NCI-H187 treated with DMSO at 0.1 percent for 48 hours (cell line): ENCODE measurements around the gene CWC27.
A peak's percentile ranks its signal among the peaks of the same experiment; 100 is the strongest.

Source experiments
- DNase-seq: peaks from one replicate; lab custom pipeline; 2025; lab: John Stamatoyannopoulos, UW

CWC27 gene, protein sequence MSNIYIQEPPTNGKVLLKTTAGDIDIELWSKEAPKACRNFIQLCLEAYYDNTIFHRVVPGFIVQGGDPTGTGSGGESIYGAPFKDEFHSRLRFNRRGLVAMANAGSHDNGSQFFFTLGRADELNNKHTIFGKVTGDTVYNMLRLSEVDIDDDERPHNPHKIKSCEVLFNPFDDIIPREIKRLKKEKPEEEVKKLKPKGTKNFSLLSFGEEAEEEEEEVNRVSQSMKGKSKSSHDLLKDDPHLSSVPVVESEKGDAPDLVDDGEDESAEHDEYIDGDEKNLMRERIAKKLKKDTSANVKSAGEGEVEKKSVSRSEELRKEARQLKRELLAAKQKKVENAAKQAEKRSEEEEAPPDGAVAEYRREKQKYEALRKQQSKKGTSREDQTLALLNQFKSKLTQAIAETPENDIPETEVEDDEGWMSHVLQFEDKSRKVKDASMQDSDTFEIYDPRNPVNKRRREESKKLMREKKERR

DNA sequence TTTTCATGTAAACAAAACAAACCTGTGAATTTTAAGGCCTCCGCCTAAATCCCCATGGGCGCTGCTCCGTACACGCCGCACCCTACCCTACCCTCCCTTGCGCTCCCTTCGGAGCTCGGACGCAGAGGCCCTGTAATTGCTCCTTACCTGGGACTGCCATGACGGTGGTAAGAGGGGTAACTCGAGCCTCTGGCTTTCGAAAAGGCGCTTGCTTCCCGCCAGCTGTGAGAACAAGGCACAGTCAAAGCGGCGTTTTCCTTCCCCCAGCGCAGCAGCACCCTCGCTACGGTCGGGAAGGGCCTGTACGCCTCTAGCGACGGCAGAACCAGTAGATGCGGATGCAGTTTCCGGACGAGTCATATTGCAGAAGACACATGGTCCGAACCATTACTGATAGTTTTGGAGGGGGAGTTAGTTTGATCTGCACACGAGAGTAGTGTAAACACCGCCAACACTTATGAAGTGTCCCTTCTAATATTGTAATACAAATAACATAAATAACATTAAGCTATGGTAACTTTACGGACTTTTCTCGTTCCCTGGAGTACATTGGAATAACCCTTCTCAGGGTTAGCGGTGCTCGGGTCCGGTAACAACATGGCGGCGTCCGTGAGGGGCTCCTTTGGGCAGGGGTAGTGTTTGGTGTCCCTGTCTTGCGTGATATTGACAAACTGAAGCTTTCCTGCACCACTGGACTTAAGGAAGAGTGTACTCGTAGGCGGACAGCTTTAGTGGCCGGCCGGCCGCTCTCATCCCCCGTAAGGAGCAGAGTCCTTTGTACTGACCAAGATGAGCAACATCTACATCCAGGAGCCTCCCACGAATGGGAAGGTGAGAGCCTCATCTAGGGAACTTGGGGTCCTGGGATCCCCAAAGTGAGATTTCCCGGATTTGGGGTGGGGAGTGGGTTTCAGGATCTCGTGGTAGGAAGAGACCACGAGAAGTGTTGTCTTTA lies at the start of gene CWC27, which contains the start of gene SREK1IP1:
CWC27 (plus strand) TSS at position 573 of the 955 bp plus-strand sequence; CDS start at position 790, 217 bp downstream.
SREK1IP1 (minus strand) TSS at position 334 of the 955 bp plus-strand sequence; CDS start at position 160, 174 bp downstream.
- peak; percentile 81 for DNase-seq

DNA sequence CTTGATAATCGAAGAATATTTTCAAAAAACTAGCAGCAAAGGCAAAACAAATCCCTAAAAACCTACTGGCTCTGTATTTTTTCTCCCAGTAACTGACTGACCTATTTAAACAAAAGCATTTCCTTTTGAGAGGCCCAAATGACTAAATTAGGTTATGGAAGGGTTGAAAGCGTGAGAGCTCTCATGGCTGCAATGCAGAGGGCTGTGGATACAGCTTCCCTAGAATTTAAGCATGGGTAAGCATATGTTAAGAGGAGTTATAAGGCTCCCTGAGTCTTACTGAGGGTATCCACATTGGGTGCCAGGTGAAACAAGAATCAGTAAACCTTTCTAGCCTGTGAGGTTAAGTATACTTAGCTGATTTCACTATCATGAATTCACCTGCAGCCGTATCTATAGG lies 46.1 kb upstream of the CWC27 start:
- DNase-seq = no peak

DNA sequence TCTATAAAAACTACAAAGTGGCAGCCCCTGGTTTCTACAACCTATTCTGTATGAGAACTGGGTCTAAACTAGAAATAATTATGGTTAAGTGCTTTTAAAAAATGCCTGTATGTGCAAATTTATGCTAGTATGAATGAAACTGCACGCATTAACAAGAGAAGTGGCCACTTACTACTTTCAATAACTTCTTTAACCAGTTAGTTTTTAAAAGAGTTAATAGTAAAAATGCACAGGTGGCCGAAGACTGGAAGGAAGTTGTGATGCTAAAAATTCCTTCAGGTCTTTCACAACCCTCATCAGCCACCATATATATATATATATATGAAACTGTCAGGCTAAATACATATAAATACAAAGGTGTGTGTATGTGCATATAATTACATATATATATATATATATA lies 41.6 kb upstream of the CWC27 start:
- no peak for DNase-seq

DNA sequence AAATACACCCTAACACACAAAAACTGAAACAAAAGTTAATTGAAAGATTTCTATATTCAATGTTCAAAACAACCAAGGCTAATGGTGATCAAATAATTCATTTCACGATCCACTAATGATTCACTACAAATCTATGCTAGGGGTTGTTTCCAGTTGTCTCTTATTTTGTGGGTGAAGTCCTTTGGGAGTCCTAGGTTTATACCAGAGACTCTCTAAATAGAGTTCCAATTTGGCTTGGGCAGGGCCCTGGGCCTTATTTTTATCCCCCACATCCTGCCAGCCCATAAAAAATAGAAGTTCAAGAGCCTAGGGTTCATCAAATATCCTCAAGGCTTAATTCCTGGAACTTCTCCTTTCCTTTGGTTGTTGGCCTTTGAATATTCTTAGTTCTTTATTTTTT lies 26.3 kb upstream of the CWC27 start:
- no peak for DNase-seq

DNA sequence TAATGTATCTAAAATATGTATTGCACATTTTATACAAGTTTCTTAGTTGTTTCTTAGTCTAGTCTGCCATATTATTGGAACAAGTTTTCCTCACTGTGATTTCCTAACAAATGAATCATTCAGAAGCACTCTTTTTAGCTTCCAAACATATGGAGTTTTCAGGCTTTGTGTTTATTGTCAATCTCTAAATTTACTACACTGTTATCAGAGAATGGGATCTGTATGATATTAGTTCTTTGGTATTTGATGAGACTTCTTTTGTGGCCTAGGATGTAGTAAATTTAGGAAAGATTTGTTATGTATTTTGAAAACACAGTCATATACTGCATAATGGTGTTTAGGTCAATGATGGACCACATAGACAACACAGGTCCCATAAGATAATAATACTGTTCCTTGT lies 25.9 kb upstream of the CWC27 start:
- no peak for DNase-seq

DNA sequence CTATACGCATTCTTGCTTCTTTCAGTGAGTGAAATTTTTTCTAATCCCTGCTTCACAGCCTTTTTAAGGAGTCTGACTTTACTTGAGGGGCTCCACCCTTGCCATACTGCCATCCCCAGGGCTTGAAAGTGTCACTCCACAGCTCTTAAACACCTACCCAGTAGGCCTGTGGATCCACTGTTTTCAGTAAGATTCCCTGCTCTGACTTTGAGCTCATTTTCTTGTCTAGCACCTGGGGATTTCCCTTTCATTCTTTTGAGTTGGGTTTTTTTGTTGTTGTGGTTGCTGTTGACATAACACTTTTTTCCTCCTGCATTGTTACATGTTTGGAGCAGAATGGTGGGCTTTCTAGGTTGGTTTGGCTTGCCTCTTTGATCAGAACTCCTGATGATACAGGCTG lies 23.8 kb upstream of the CWC27 start:
- DNase-seq = no peak

DNA sequence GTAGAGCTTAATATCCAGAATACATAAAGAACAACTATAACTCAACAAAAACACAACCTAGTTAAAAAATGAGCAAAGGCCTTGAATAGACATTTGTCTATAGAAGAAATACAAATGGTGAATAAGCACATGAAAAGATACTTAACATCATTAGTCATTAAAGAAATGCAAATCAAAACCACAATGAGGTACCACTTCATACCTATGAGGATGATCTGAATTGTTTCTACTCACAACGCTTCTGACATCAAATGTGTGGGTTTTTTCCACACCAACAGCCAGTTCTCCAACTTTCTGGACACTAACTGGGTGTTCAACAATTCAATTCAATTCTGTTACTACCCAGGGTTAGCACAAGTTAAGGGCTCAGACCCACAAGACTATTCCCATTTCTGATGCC lies 22.3 kb upstream of the CWC27 start:
- no peak for DNase-seq

DNA sequence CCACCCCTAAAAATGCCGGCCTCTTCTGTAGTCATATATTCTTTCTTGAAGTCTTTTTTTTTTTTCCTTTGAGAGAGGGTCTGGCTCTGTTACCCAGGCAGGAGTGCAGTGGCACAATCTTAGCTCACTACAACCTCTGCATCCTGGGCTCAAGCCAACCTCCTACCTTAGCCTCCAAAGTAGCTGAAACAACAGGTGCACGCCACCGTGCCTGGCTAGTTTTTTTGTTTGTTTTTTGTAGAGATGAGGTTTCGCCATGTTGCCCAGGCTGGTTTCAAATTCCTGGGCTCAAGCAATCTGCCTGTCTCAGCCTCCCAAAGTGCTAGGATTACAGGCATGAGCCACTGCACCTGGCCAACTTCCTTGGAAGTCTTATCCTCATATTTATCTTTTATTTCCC lies 19.3 kb upstream of the CWC27 start:
- DNase-seq = no peak

DNA sequence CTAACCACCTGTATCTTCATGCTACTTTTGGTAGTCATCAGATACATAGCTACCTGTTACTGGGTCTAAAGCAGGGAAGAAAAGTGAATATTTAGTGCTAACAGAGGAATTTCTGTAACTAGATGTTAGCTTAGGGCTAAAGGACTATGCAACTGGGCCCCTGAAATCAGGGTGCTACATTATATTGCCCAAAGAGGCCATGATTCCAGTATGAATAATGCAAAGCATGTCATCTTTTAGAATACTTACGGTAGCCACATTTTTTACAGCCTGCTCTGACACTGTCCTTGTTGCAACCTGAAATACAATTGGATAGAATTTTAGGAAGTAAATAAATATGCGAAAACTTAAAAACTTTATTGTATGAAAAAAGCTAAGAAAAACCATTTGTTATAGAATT lies 14.7 kb upstream of the CWC27 start:
- no peak for DNase-seq

DNA sequence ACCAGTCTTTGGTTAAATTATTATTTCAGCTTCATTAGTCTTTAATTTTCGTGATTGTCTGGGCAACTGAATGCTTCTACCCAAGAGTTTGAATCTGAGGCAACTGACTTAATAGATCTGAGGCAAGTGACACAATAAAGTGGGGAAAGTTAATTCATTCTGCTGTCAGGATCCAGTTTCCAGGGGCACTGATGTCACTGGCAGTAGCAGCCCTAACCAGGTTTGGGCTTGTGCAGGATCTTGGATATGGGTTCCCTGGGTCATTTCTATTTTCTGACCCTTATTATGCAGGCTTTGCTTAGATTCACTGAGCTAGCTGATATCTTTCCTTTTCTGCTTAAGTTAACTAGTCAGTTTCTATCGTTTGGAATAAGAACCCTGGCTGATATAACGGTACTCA lies 9.8 kb upstream of the CWC27 start:
- no peak for DNase-seq

DNA sequence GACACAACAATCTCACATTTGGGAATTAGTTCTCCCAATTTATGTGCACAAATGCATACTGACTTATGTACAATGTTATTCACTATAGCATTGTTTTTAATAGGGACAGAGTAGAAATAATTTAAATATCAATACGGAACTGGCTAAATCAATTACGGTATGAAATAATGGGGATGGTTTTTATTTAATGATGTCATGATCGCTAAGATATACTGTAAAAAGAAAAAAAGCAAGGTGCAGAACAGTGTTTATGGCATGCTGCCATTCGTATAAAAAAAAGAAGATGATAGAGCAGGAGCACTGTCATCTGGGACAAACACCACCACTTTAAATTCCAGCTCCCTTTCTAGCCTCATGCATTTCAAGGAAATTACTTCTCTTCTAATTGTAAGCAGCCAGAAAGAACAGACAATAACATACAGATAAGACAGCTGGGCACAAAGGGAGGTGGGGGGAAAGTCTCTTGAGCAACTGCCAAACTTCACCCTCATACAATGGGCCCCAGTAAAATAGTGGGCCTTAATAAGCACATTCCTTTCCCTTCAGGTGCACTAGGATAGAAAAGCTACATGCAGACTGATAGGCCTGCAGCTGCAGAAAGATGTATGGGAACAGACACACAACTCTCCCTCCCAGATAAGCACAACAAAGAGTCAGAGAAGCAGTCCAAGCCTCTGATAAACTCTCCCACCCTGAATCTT lies 8.6 kb upstream of the CWC27 start:
- no peak for DNase-seq

DNA sequence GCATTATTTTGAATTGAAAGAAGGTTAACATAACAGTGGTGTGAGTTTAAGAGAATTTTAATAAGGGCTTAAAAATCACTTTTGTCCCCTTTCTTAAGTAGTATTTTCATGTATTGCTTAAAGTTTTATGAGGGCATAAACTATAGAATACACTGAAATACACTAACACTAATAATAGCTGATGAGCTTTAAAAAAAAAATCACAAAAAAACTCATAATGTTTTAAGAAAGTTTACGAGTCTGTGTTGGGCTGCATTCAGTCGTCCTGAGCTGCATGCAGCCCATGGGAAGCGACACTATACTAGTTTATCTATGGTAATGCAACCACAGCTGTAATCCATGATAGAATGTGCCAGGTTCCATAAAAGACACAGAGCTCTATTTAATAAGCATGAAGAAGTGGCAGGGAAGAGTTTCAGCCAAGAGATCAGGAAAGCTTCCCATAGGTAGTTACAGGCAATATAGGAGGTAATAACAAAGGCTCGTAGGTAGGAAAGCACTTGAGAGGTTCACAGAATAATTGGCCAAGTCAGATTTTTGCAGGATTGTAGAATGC lies 4.7 kb upstream of the CWC27 start:
- no peak for DNase-seq

DNA sequence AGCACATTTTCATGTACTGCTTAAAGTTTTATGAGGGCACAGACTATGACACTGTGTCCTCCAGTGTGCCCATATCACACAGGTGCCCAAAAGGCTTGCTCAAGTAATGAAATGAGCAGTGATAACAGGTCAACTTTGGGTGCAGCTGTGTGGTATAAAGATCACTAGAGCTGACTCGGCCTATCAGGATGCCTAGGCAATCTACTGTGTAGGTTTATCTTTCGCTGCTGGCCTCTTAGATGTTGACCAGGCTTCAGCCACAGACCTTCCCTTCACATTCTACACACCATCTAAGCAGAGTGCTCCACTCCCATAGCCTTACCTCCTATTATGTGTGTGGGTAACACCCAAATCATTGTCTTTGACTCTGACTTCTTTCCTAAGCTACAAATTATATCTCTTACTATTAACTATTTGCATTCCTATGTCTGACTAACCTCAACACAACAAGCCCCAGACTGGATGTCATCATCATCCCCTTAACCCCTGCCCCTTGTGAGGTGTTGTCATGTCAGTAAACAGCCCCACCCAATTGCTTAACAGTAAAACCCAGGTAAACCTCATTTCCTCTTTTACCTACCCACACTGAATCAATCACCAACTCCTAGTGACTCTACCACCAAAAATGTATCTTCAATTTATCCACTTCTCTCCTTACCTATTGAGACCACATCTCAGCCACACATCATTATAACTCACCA lies 2.8 kb upstream of the CWC27 start:
- no peak for DNase-seq

DNA sequence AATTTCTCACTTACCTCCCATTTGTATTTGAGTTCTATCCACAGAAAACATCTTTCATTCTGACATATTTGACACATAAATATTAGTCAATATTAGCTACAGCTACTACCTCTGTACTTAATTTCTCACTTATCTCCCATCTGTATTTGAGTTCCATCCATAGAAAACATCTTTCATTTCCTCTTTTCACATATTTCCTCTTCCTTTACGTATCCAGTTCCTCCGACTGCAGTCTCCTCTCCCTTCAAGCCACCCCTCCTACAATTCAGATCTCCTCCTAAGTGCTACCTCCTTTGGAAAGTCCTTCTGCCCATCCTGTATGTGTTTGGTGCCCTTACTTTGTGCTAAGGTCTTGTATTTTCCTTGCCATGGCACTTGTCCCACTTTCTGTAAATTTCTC lies 1.8 kb upstream of the CWC27 start:
- DNase-seq = no peak

DNA sequence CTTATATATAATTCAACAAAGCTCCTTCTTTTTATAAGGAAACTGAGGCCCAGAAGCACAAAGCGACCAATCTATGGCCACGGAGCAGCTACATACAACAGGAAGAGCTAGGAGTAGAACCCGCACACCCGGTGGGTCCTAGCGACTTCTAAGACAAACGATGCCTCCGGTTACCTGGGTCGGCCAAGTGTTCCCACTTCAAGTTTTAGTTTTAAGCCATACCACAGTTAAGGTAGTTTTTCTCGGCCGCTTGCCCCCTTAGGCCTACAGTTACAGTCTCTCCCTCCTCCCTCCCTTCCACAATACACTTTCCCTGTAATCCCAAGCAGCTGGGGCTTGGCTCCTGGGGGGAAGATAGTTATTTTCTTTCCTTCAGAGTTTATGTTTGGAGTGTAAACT lies 772 bp upstream of the CWC27 start:
- DNase-seq = no peak

DNA sequence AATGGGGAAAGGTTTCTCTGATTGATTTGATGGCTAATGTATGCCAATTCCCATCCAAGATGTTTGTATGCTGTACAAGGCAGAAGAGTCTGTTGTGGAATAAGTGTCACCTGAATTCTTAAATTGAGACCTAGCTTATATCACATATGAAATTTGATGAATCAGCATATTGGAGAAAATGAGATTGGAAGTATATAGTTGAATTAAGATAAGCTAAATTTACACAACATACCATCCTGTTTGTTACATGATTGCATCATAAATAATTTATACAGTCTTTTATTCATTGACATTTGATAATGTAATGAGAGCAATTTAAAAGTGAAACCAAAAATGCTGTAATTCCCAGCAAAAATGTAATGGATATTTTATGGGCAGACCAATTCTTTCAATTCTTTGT lies 1.1 kb downstream of the CWC27 start:
- DNase-seq = no peak

DNA sequence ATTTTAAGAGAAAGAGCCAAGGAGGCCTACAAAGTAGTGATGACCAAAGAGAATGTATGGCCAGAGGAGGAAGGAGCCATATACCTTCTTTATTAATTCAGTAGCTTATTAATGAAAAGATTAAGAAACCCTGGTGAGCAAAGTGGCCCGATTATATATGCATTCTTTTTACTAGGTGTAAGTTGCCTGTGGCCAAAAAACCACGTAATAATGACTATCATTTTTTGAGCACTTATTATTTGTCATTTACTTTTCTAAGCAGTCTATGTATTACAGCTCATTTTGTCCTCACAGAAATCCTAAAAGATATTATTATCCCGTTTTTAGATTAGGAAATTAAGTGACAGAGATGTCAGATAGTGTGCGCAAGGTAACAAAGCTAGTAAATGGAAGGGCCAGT lies 3.0 kb downstream of the CWC27 start:
- DNase-seq = no peak

DNA sequence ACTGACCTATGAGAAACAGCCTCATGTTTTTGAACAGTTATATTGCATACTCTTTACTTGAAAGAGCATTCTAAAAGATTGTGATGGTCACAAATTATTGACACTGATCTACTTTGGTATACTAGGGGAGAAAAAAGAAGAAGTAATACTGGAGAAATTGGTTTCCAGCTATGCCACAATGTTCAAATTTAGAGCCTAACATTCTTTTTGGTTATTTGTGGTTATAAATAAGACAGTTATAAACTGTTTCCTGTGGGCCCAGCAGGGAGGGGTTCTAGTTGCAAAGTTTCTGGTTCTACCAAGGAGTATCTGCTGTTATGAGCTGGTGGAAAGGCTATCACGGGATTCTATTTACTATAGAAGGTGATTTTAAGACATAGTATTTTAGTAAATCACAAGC lies 4.8 kb downstream of the CWC27 start:
- no peak for DNase-seq

DNA sequence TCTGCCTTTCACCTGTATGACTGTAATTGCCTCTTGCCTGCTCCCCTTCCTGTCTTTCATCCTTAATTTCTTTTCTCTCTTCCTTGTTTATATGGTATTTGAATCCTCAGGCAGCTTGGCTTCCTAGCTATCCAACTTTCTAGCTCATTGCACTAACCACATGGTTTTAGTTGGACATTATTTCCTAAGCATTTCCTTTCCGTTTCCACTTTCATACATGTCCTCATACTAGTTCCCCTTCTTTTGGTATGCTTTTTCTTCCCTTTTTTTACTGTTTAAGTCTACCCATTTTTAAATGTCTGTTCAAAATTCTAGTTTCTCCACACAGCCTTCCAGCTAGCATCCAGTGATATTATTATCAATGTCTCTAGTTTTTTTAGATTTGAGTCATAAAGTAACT lies 6.6 kb downstream of the CWC27 start:
- DNase-seq = no peak

DNA sequence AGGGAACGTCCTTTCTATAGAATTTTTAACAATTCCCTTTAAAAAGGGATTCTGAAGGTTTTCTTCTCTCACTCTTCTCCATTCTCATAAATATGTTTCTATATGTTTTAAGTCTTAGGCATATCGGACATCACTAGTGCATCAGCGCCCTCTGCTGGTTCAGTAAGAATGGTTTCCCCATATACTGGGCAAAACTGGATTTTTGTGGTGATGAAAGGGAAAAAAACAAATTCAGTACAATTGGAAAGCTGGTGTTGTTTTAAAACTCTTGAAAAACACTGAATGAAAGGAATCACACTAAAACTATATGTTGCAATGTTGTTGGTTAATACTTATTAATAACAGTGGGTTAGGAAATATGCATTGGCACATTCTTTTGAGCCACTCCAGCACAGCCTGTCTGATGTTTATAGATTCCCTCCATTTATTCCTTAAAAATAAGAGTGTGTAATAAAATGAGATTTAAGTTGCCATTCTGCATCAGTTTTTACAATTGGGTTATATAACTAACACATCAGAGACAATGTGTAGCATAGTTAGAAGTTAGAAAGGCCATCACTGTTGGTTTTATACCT lies 15.8 kb downstream of the CWC27 start:
- peak; percentile 49 for DNase-seq

DNA sequence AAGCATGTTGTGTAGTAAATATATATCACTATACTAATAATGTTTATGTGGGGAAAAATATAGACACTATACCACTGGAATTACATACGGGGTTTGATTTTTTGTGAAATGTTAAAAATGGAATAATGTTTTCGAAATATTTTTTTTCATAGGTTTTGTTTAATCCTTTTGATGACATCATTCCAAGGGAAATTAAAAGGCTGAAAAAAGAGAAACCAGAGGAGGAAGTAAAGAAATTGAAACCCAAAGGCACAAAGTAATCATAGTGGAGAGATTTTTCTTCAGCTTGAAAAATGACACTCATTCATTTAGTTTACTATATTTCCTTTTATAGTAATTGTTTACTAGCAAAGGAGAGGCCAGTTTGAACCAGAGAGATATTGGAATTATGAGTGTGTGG lies 17.6 kb downstream of the CWC27 start:
- DNase-seq = no peak
